ENCODE results near the gene KCTD10. TPM values are rescaled to one million over a fixed set of nuclear protein-coding genes. Genes with fewer than 3 reads are reported as not detected.

Gene KCTD10
- total RNA-seq, 1 donor from 2014 or later = 128 TPM

DNA sequence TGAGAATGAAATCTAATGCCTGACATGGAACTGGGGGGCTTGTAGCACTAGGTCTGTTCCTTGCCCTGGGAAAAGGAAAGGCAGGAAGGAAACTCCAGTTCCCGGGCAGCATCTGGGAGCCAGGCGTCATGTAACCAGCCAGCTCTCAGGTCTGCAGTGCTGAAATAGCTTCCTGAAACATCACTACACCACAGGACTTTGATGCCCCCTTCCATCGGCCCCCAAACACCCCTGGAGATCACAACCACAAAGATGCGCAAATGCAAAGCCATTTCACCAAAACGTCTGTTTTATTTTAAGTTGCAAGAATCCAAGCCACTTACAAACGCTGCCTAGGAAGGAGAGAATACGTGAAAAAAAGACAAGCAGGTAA, 40.9 kb downstream of the KCTD10 start:
- peaks cover 10% of the 10 kb centered on the region for H3K36me3 Mint-ChIP-seq (ENCODE audit: low read depth, unreplicated experiment)
- no peaks in the 10 kb centered on the region for H3K9me3 Mint-ChIP-seq (ENCODE audit: unreplicated experiment)
- H3K27me3 Mint-ChIP-seq (ENCODE audit: unreplicated experiment) = peaks cover 6% of the 10 kb centered on the region
- TF ChIP-seq, protein P1, sequence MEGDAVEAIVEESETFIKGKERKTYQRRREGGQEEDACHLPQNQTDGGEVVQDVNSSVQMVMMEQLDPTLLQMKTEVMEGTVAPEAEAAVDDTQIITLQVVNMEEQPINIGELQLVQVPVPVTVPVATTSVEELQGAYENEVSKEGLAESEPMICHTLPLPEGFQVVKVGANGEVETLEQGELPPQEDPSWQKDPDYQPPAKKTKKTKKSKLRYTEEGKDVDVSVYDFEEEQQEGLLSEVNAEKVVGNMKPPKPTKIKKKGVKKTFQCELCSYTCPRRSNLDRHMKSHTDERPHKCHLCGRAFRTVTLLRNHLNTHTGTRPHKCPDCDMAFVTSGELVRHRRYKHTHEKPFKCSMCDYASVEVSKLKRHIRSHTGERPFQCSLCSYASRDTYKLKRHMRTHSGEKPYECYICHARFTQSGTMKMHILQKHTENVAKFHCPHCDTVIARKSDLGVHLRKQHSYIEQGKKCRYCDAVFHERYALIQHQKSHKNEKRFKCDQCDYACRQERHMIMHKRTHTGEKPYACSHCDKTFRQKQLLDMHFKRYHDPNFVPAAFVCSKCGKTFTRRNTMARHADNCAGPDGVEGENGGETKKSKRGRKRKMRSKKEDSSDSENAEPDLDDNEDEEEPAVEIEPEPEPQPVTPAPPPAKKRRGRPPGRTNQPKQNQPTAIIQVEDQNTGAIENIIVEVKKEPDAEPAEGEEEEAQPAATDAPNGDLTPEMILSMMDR (IDR thresholded peaks at IDR 0.05; ENCODE audit: unreplicated experiment) = no peak
- DNase-seq (ENCODE audit: low spot score) = peak; percentile 40
- peak overlapping the region; percentile 95 for H3K27ac Mint-ChIP-seq (ENCODE audit: unreplicated experiment)
- peaks cover 48% of the 10 kb centered on the region for H3K4me1 Mint-ChIP-seq (ENCODE audit: unreplicated experiment)
- peak overlapping the region; percentile 73 for H3K4me3 Mint-ChIP-seq (ENCODE audit: unreplicated experiment)

DNA sequence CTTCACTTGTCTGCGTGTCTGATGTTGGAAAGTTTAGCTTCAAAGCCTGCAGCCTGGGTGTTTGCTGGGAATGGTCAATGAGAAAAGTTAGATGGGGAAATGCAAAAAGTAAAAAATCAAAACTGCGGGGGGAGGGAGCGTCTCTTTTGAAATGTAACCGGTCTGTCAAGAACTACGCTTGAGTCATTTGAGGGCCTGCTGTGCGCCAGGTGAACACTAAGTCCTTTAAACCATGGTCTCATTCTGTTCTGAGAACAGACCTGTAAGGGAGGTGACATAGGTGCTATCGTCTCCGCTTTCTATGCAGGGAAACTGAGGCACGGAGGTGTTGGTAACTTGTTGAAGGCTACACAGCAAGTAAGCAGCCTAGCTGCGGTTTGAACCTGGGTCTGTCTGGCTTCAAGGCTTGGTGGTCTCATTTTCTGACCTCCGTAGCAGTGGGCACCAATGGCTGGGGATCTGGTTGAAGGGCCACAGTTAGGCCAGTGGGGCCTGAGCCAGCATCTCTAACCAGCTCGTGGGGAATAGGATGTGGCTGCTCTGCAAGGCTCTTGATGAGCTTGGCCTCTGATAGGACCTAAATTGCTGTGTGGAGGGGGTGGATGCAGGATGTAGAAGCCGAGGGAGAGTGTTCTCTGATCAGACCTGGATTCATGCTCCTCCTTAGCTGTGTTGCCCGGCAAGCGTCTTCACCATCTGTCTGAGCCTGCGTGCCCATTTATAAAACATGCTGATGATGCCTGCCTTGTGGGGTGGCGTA, 41.5 kb downstream of the KCTD10 start:
- Mint-ChIP-seq H3K4me1 (ENCODE audit: unreplicated experiment) (peaks cover 48% of the 10 kb centered on the region), H3K27ac (ENCODE audit: unreplicated experiment) (peak overlapping the region; percentile 95), H3K9me3 (ENCODE audit: unreplicated experiment) (no peaks in the 10 kb centered on the region), H3K4me3 (ENCODE audit: unreplicated experiment) (peak overlapping the region; percentile 54), H3K27me3 (ENCODE audit: unreplicated experiment) (peaks cover 6% of the 10 kb centered on the region), H3K36me3 (ENCODE audit: low read depth, unreplicated experiment) (peaks cover 10% of the 10 kb centered on the region)
- no peak for DNase-seq (ENCODE audit: low spot score)
- TF ChIP-seq, protein P1 (IDR thresholded peaks at IDR 0.05; ENCODE audit: unreplicated experiment) = no peak

DNA sequence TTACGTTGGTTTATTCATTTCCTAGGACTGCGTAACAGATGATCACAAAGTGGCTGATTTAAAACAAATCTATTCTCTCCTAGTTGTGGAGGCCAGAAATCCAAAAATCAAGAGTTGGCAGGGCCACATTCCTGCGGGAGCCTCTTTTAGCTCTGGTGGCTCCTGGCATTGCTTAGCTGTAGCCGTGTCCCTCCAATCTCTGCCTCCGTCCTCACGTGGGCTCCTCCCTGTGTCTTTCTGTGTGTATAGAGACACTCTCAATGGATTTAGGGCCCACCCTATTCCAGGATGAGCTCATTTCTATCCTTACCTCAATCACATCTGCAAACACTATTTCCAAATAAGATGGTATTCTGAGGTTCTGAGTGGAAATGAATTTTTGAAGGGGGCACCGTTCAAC, 42.5 kb downstream of the KCTD10 start:
- H3K4me3 Mint-ChIP-seq (ENCODE audit: unreplicated experiment) = no peak overlapping the region
- H3K27me3 Mint-ChIP-seq (ENCODE audit: unreplicated experiment) = peaks cover 6% of the 10 kb centered on the region
- no peaks in the 10 kb centered on the region for H3K9me3 Mint-ChIP-seq (ENCODE audit: unreplicated experiment)
- TF ChIP-seq, protein P1 (IDR thresholded peaks at IDR 0.05; ENCODE audit: unreplicated experiment) = no peak
- DNase-seq (ENCODE audit: low spot score) = no peak
- peaks cover 6% of the 10 kb centered on the region for H3K36me3 Mint-ChIP-seq (ENCODE audit: low read depth, unreplicated experiment)
- peaks cover 48% of the 10 kb centered on the region for H3K4me1 Mint-ChIP-seq (ENCODE audit: unreplicated experiment)
- H3K27ac Mint-ChIP-seq (ENCODE audit: unreplicated experiment) = peak overlapping the region; percentile 52

GRCh38 chr12:109433618-109434017, 43.5 kb downstream of the KCTD10 start:
- Mint-ChIP-seq H3K27ac (ENCODE audit: unreplicated experiment) (no peak overlapping the region), H3K4me3 (ENCODE audit: unreplicated experiment) (no peak overlapping the region), H3K27me3 (ENCODE audit: unreplicated experiment) (peaks cover 6% of the 10 kb centered on the region), H3K4me1 (ENCODE audit: unreplicated experiment) (peaks cover 48% of the 10 kb centered on the region), H3K36me3 (ENCODE audit: low read depth, unreplicated experiment) (peaks cover 6% of the 10 kb centered on the region), H3K9me3 (ENCODE audit: unreplicated experiment) (no peaks in the 10 kb centered on the region)
- peak; percentile 50 for DNase-seq (ENCODE audit: low spot score)
- TF ChIP-seq, protein P1 (IDR thresholded peaks at IDR 0.05; ENCODE audit: unreplicated experiment) = peak; percentile 56

DNA sequence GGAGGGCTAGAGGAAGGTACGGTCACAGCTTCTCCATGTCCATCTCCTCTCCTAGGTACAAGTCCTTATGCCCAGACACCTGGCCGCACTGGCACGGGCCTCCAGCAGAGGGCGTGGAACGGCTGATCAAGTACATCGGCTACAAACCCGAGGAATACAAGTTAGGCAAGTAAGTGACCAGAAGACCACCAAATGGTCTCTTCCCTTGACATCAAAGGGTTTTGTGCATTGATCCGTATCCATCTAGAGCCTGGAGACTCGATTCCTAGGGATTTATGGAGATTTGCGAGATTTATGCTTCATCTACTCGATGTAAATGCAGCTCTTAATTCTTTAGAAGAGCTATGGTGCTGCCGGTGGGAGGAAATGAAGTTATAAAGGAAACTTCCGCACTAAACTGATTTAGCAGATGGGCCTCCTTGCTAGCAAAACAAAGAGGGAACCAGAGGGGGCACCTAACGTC, 44.2 kb downstream of the KCTD10 start:
- no peak overlapping the region for H3K27ac Mint-ChIP-seq (ENCODE audit: unreplicated experiment)
- peak; percentile 94 for DNase-seq (ENCODE audit: low spot score)
- H3K36me3 Mint-ChIP-seq (ENCODE audit: low read depth, unreplicated experiment) = peaks cover 6% of the 10 kb centered on the region
- peaks cover 6% of the 10 kb centered on the region for H3K27me3 Mint-ChIP-seq (ENCODE audit: unreplicated experiment)
- peaks cover 48% of the 10 kb centered on the region for H3K4me1 Mint-ChIP-seq (ENCODE audit: unreplicated experiment)
- H3K4me3 Mint-ChIP-seq (ENCODE audit: unreplicated experiment) = no peak overlapping the region
- H3K9me3 Mint-ChIP-seq (ENCODE audit: unreplicated experiment) = no peaks in the 10 kb centered on the region
- TF ChIP-seq, protein P1 (IDR thresholded peaks at IDR 0.05; ENCODE audit: unreplicated experiment) = peak; percentile 68

Data from endothelial cell (in vitro differentiated cells).